GM12878 (cell line): ENCODE results near the gene SOX5. TPM values are rescaled to one million over a fixed set of nuclear protein-coding genes. Genes with fewer than 3 reads are reported as not detected.

ENCODE experiments used
- ATAC-seq: fragments of 200-7000 bp; cut with Tn5 transposase; 3 replicates; pipeline ENCODE4 v1.9.1; 2020; ENCODE audit warnings: mild to moderate bottlenecking, moderate library complexity
- BruUV-seq: library from RNA; stranded (reverse); fragments of 400-500 nt; replicated peaks from 2 replicates; lab custom pipeline; 2021; lab: Mats Ljungman, UMichigan
- CTCF ChIA-PET: fragments of 300-600 bp; sonication (Branson Sonifier 250); formaldehyde crosslinking; extraction: SDS; loops from one replicate; lab custom pipeline; 2021; ENCODE audit warnings: inconsistent platforms; lab: Yijun Ruan, JAX
- POLR2A ChIA-PET: fragments of 350-600 bp; formaldehyde crosslinking; extraction: SDS; loops from one replicate; lab custom pipeline; 2021; ENCODE audit warnings: inconsistent platforms; lab: Charles Lee
- RAD21 ChIA-PET: fragments of 300-600 bp; sonication (Branson Sonifier 250); formaldehyde crosslinking; loops from one replicate; lab custom pipeline; 2023; ENCODE audit warnings: antibody characterized with exemption; ENCODE audit not compliant: unreplicated experiment; lab: Charles Lee
- SMC1A ChIA-PET: fragments of 300-600 bp; sonication (Branson Sonifier 250); formaldehyde crosslinking; loops from one replicate; lab custom pipeline; 2023; ENCODE audit not compliant: unreplicated experiment, uncharacterized antibody; lab: Charles Lee
- DNase-seq: peaks from one replicate; pipeline ENCODE4 v3.0.0-alpha.2; 2011; ENCODE audit warnings: low read depth, low spot score
- FAIRE-seq: peaks from 3 replicates; lab custom pipeline; 2011; peaks lifted over from hg19 to GRCh38; lab: Jason Lieb, UNC
- H2AFZ ChIP-seq: 2 replicates; pipeline ENCODE4 v1.6.0; 2011; ENCODE audit warnings: low read depth, low read length, control low read depth; ENCODE audit not compliant: control insufficient read depth
- H3K27ac ChIP-seq: 2 replicates; pipeline ENCODE4 v1.5.1; 2011; ENCODE audit warnings: control low read depth; ENCODE audit not compliant: control insufficient read depth, insufficient read depth
- H3K27me3 ChIP-seq, 2 experiments: replicated peaks in 1 of 2; 2 replicates each; pipeline versions ENCODE4 v1.6.0 to v1.6.1; 2011; ENCODE audit warnings: low read length in 1 of 2; ENCODE audit not compliant: control insufficient read depth in 2 of 2, insufficient read depth in 2 of 2
- H3K36me3 ChIP-seq, 2 experiments: 2 replicates each; pipeline ENCODE4 v1.5.1; 2011; ENCODE audit warnings: low read length in 1 of 2; ENCODE audit not compliant: control insufficient read depth in 2 of 2, insufficient read depth in 2 of 2
- H3K4me1 ChIP-seq: 2 replicates; pipeline ENCODE4 v1.6.1; 2011; ENCODE audit warnings: mild to moderate bottlenecking, low read length, moderate library complexity, mixed read lengths; ENCODE audit not compliant: control insufficient read depth, insufficient read depth
- H3K4me2 ChIP-seq: 2 replicates; pipeline ENCODE4 v1.6.0; 2011; ENCODE audit warnings: control low read depth; ENCODE audit not compliant: control insufficient read depth, insufficient read depth
- H3K4me3 ChIP-seq: fragments of 200-600 bp; sonication (generic); 2 replicates; pipeline ENCODE4 v1.5.1; 2016
- H3K79me2 ChIP-seq: 2 replicates; pipeline ENCODE4 v1.6.0; 2011; ENCODE audit warnings: low read length; ENCODE audit not compliant: control insufficient read depth, insufficient read depth
- H3K9ac ChIP-seq: 2 replicates; pipeline ENCODE4 v1.8.0; 2011; ENCODE audit warnings: low read length, control low read depth, mixed read lengths; ENCODE audit not compliant: control insufficient read depth, insufficient read depth
- H3K9me3 ChIP-seq: replicated peaks from 3 replicates; pipeline ENCODE4 v1.5.1; 2011; ENCODE audit warnings: mild to moderate bottlenecking, low read length; ENCODE audit not compliant: control insufficient read depth, insufficient read depth
- H4K20me1 ChIP-seq: 2 replicates; pipeline ENCODE4 v1.6.0; 2011; ENCODE audit not compliant: control insufficient read depth, insufficient read depth
- CHD1 ChIP-seq: IDR thresholded peaks from 2 replicates; pipeline ENCODE4 v1.6.1; 2012; ENCODE audit warnings: low read depth, low read length, improper control_type of control experiment
- ETV6 ChIP-seq, 2 experiments: fragments of 450-650 bp in 1 of 2; IDR thresholded peaks in 1 of 2; conservative IDR thresholded peaks in 1 of 2; 2 replicates each; pipeline ENCODE4 v1.6.1; 2014; ENCODE audit warnings: antibody characterized with exemption in 1 of 2, borderline replicate concordance in 1 of 2, low read depth in 1 of 2, mild to moderate bottlenecking in 1 of 2, moderate library complexity in 1 of 2
- IKZF1 ChIP-seq: fragments of 450-650 bp; conservative IDR thresholded peaks from 2 replicates; pipeline ENCODE4 v1.6.1; 2017; ENCODE audit warnings: antibody characterized with exemption, mild to moderate bottlenecking
- KAT2A ChIP-seq: conservative IDR thresholded peaks from 2 replicates; pipeline ENCODE4 v1.6.1; 2011; ENCODE audit warnings: low read depth, low read length; ENCODE audit not compliant: control insufficient read depth
- MEF2A ChIP-seq: IDR thresholded peaks from 2 replicates; pipeline ENCODE4 v1.6.1; 2011; ENCODE audit warnings: low read depth, mild to moderate bottlenecking, low read length, moderate library complexity; ENCODE audit not compliant: insufficient read depth
- NFXL1 ChIP-seq: fragments of 450-650 bp; IDR thresholded peaks from 2 replicates; pipeline ENCODE4 v1.6.1; 2017; ENCODE audit warnings: antibody characterized with exemption, mild to moderate bottlenecking, borderline replicate concordance
- SIX5 ChIP-seq: IDR thresholded peaks from 2 replicates; pipeline ENCODE4 v1.6.1; 2011; ENCODE audit warnings: mild to moderate bottlenecking, low read depth, low read length, moderate library complexity; ENCODE audit not compliant: severe bottlenecking
- WGBS: methylation state at CpG from one replicate; pipeline ENCODE4 v1.1.6; 2016; ENCODE audit warnings: low lambda C conversion rate; ENCODE audit not compliant: insufficient replicate concordance, insufficient coverage; ENCODE audit errors: missing lambda C conversion rate; 5-methylcytosine and 5-hydroxymethylcytosine counted together
- in situ Hi-C: fragments of 300-500 bp; cut with MboI; formaldehyde crosslinking; loops from 9 replicates; pipeline ENCODE4 v1.14.3; 2018; ENCODE audit warnings: mixed read lengths
- intact Hi-C: fragments of 100-400 bp; cut with micrococcal nuclease; formaldehyde crosslinking; loops from one replicate; pipeline ENCODE4 v1.14.2; 2022; ENCODE audit not compliant: unreplicated experiment
- polyA plus RNA-seq, 11 experiments: library from polyadenylated mRNA; depleted of rRNA in 4 of 11; unstranded in 6 of 11; stranded (reverse) in 5 of 11; fragments of >200 nt; fragmentation: Nextera tagmentation in 4 of 11; fragmentation: Illumina TruSeq in 1 of 11; extraction: Ambion mirVana in 4 of 11; extraction: Trizol in 1 of 11; gene quantifications; 1 replicate in 1 of 11; 2 replicates in 10 of 11; pipeline versions ENCODE4 v1.2.1 to v1.2.3, GENCODE V29; 2011 to 2016; ENCODE audit warnings: inconsistent platforms in 2 of 11, missing spikeins in 2 of 11, low read depth in 1 of 11
- total RNA-seq, 4 experiments: library from RNA; depleted of rRNA in 3 of 4; stranded (reverse); fragments of >200 nt in 3 of 4; fragmentation: Illumina TruSeq in 1 of 4; extraction: Trizol in 1 of 4; gene quantifications; 2 replicates each; pipeline versions ENCODE4 v1.2.1 to v1.2.3, GENCODE V29; 2013 to 2021
- TF ChIP-seq, protein P1 (sequence below): IDR thresholded peaks from 2 replicates; pipeline ENCODE4 v1.6.1; 2012; ENCODE audit warnings: mild to moderate bottlenecking, low read depth, low read length
- TF ChIP-seq, protein P2 (sequence below): IDR thresholded peaks from 2 replicates; pipeline ENCODE4 v1.6.1; 2011; ENCODE audit warnings: borderline replicate concordance, low read depth, mild to moderate bottlenecking, moderate library complexity, mixed read lengths, low read length; ENCODE audit not compliant: insufficient read depth; ENCODE audit errors: extremely low read length
- TF ChIP-seq, protein P3 (sequence below): fragments of 450-650 bp; IDR thresholded peaks from 2 replicates; pipeline ENCODE4 v1.6.1; 2018; ENCODE audit warnings: mild to moderate bottlenecking, low read depth, moderate library complexity; ENCODE audit not compliant: partially characterized antibody

Gene SOX5
- total and polyA plus RNA-seq, 10 of the 15 experiments (the other 5 are each of a cell fraction or from before 2014, with no cell fraction given): 0.08 to 1.0 (median 0.24) TPM

DNA sequence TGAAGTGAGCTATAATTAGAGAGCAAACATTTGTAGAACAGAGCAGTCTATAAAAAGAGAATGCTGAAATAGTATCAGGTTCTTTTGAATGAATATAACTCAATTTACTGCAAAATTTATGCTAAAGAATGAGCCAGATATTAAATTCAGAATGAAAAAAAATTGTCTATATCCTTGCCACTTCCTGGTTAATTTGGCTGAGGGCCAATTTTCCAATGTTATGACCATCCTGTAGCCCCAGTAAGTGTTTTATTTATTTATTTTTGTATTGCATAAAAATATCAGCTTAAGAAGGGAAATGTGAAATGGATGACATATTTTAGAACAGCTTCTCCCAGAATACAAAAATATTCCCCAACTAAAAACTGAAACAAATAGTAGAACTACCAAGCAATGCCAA lies 263.4 kb downstream of the SOX5 start (continued):
- TF ChIP-seq, protein P1, sequence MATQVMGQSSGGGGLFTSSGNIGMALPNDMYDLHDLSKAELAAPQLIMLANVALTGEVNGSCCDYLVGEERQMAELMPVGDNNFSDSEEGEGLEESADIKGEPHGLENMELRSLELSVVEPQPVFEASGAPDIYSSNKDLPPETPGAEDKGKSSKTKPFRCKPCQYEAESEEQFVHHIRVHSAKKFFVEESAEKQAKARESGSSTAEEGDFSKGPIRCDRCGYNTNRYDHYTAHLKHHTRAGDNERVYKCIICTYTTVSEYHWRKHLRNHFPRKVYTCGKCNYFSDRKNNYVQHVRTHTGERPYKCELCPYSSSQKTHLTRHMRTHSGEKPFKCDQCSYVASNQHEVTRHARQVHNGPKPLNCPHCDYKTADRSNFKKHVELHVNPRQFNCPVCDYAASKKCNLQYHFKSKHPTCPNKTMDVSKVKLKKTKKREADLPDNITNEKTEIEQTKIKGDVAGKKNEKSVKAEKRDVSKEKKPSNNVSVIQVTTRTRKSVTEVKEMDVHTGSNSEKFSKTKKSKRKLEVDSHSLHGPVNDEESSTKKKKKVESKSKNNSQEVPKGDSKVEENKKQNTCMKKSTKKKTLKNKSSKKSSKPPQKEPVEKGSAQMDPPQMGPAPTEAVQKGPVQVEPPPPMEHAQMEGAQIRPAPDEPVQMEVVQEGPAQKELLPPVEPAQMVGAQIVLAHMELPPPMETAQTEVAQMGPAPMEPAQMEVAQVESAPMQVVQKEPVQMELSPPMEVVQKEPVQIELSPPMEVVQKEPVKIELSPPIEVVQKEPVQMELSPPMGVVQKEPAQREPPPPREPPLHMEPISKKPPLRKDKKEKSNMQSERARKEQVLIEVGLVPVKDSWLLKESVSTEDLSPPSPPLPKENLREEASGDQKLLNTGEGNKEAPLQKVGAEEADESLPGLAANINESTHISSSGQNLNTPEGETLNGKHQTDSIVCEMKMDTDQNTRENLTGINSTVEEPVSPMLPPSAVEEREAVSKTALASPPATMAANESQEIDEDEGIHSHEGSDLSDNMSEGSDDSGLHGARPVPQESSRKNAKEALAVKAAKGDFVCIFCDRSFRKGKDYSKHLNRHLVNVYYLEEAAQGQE: no peak

DNA sequence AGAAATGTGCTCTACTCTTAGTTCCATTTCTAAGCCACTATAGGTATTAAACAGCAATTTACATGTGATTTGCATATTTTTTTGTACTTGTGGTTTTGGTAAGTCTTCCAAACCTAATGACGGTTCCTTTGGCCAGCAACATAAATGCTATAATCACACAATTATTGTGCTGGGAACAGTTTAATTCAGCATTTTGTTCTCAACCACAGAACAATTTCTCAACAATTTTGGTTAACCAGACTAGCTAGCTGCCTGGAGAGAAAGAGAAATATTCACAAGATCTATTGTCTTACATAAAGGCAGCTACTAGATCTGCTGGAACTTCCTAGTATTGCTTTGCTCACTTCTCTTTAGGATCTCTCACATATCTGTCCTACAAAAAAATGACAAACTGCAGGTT lies 265.3 kb downstream of the SOX5 start:
- RAD21 ChIA-PET: no interaction called here
- Histone ChIP-seq H3K4me2 (no peak overlapping the region), H3K9ac (no peak overlapping the region), H3K79me2 (no peaks in the 10 kb centered on the region), H4K20me1 (no peaks in the 10 kb centered on the region), H3K27me3 (no peaks in the 10 kb centered on the region), H3K27ac (no peak overlapping the region), H2AFZ (no peak overlapping the region), H3K4me1 (no peaks in the 10 kb centered on the region), H3K9me3 (no peaks in the 10 kb centered on the region), H3K36me3 (no peaks in the 10 kb centered on the region), H3K4me3 (no peak overlapping the region)
- BruUV-seq: no TSS peak
- in situ Hi-C loops (no loop called here), intact Hi-C loops (no loop called here)
- SMC1A ChIA-PET: no interaction called here
- DNase-seq: no peak
- no peak for ATAC-seq
- 18% methylated on average over 1 of the region's 1 CpG for WGBS
- FAIRE-seq: no peak
- TF ChIP-seq KAT2A (no peak), MEF2A (no peak), CHD1 (no peak), SIX5 (no peak), IKZF1 (no peak), ETV6 (conservative IDR thresholded peaks at IDR 0.05 in 1 of 2, IDR thresholded peaks at IDR 0.05 in 1 of 2; ENCODE audit: borderline replicate concordance in 1 of 2, low read depth in 1 of 2) (no peak), NFXL1 (no peak)
- TF ChIP-seq, protein P2, sequence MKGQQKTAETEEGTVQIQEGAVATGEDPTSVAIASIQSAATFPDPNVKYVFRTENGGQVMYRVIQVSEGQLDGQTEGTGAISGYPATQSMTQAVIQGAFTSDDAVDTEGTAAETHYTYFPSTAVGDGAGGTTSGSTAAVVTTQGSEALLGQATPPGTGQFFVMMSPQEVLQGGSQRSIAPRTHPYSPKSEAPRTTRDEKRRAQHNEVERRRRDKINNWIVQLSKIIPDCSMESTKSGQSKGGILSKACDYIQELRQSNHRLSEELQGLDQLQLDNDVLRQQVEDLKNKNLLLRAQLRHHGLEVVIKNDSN: no peak
- TF ChIP-seq, protein P3, sequence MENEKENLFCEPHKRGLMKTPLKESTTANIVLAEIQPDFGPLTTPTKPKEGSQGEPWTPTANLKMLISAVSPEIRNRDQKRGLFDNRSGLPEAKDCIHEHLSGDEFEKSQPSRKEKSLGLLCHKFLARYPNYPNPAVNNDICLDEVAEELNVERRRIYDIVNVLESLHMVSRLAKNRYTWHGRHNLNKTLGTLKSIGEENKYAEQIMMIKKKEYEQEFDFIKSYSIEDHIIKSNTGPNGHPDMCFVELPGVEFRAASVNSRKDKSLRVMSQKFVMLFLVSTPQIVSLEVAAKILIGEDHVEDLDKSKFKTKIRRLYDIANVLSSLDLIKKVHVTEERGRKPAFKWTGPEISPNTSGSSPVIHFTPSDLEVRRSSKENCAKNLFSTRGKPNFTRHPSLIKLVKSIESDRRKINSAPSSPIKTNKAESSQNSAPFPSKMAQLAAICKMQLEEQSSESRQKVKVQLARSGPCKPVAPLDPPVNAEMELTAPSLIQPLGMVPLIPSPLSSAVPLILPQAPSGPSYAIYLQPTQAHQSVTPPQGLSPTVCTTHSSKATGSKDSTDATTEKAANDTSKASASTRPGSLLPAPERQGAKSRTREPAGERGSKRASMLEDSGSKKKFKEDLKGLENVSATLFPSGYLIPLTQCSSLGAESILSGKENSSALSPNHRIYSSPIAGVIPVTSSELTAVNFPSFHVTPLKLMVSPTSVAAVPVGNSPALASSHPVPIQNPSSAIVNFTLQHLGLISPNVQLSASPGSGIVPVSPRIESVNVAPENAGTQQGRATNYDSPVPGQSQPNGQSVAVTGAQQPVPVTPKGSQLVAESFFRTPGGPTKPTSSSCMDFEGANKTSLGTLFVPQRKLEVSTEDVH: no peak
- TF ChIP-seq, all 136 proteins: peak for 0
- CTCF ChIA-PET: interaction anchor here (1.6 kb wide), 1 partner anchor 27 kb away, joined by 4 read pairs; no protein-coding TSS in a partner anchor
- POLR2A ChIA-PET: no interaction called here
